B cell (primary cell): Measurements from ENCODE around the gene PAK4. TPM values are rescaled to one million over a fixed set of nuclear protein-coding genes. Genes with fewer than 3 reads are reported as not detected.

Experiments used
- ATAC-seq: fragments of 200-7000 bp; cut with Tn5 transposase; one replicate; pipeline ENCODE4 v1.10.0; 2021; ENCODE audit warnings: low read depth, mild to moderate bottlenecking, moderate number of reproducible peaks, moderate library complexity
- CTCF ChIA-PET: fragments of 350-600 bp; sonication (Branson Sonifier 250); formaldehyde crosslinking; loops from one replicate; lab custom pipeline; 2021; ENCODE audit warnings: antibody characterized with exemption, inconsistent platforms; lab: Charles Lee
- POLR2A ChIA-PET: fragments of 350-600 bp; sonication (Branson Sonifier 250); formaldehyde crosslinking; loops from one replicate; lab custom pipeline; 2021; ENCODE audit warnings: antibody characterized with exemption; lab: Charles Lee
- DNase-seq: peaks from one replicate; pipeline ENCODE4 v3.0.0; 2013
- H2AFZ ChIP-seq: 2 replicates; pipeline ENCODE4 v1.6.1; 2012; ENCODE audit warnings: mild to moderate bottlenecking, low read depth, low read length; ENCODE audit not compliant: insufficient read depth, poor library complexity, severe bottlenecking
- H3K27ac ChIP-seq, 2 donors: 1 replicate in 1 of 2; 2 replicates in 1 of 2; pipeline ENCODE4 v1.5.1; 2012 to 2013; ENCODE audit warnings: low read length in 2 of 2, mild to moderate bottlenecking in 2 of 2, moderate library complexity in 1 of 2
- H3K27me3 ChIP-seq, 4 experiments: fragments of 200-600 bp in 1 of 4; sonication (generic) in 1 of 4; replicated peaks in 1 of 4; 1 replicate in 2 of 4; 2 replicates in 2 of 4; pipeline versions ENCODE4 v1.6.1 to v1.7.0; 2013 to 2016; ENCODE audit warnings: low read length in 3 of 4, mild to moderate bottlenecking in 2 of 4, mixed read lengths in 1 of 4, moderate library complexity in 1 of 4; ENCODE audit not compliant: insufficient read depth in 4 of 4, control insufficient read depth in 3 of 4; ENCODE audit errors: control extremely low read depth in 1 of 4
- H3K36me3 ChIP-seq, 2 experiments: replicated peaks in 1 of 2; 1 replicate in 1 of 2; 2 replicates in 1 of 2; pipeline versions ENCODE4 v1.6.1 to v1.7.1; 2013; ENCODE audit warnings: low read length in 1 of 2; ENCODE audit not compliant: insufficient read depth in 2 of 2, control insufficient read depth in 1 of 2; ENCODE audit errors: control extremely low read depth in 1 of 2, extremely low read depth in 1 of 2
- H3K4me1 ChIP-seq, 2 donors: fragments of 200-600 bp in 1 of 2; sonication (generic) in 1 of 2; 1 replicate in 1 of 2; 2 replicates in 1 of 2; pipeline versions ENCODE4 v1.5.1 to v1.6.1; 2013 to 2017; ENCODE audit warnings: low read length in 2 of 2; ENCODE audit not compliant: control insufficient read depth in 2 of 2, insufficient read depth in 2 of 2
- H3K4me2 ChIP-seq: replicated peaks from 2 replicates; pipeline ENCODE3; 2012; ENCODE audit warnings: mild to moderate bottlenecking, low read depth, low read length; ENCODE audit not compliant: poor library complexity, severe bottlenecking
- H3K4me3 ChIP-seq, 5 experiments: fragments of 200-600 bp in 1 of 5; sonication (generic) in 1 of 5; 1 replicate in 3 of 5; 2 replicates in 2 of 5; pipeline versions ENCODE4 v1.5.1 to v1.7.0; 2011 to 2016; ENCODE audit warnings: low read length in 4 of 5, mild to moderate bottlenecking in 4 of 5, low read depth in 2 of 5, control low read depth in 1 of 5, moderate library complexity in 1 of 5; ENCODE audit not compliant: insufficient read depth in 1 of 5; ENCODE audit errors: control extremely low read depth in 1 of 5, extremely low read depth in 1 of 5
- H3K79me2 ChIP-seq: fragments of 200-600 bp; sonication (generic); one replicate; pipeline ENCODE4 v1.6.0; 2016; ENCODE audit warnings: low read length; ENCODE audit not compliant: control insufficient read depth, insufficient read depth
- H3K9ac ChIP-seq: fragments of 200-600 bp; sonication (generic); 2 replicates; pipeline ENCODE4 v1.6.1; 2017; ENCODE audit warnings: mild to moderate bottlenecking, low read length, moderate library complexity
- H3K9me3 ChIP-seq, 3 donors: one replicate each; pipeline versions ENCODE4 v1.6.1 to v1.7.1; 2013; ENCODE audit warnings: low read length in 2 of 3; ENCODE audit not compliant: control insufficient read depth in 2 of 3, insufficient read depth in 1 of 3; ENCODE audit errors: control extremely low read depth in 1 of 3
- H4K20me1 ChIP-seq: 2 replicates; pipeline ENCODE4 v1.6.0; 2012; ENCODE audit warnings: mild to moderate bottlenecking, low read length; ENCODE audit not compliant: insufficient read depth, control insufficient read depth, poor library complexity, severe bottlenecking
- H3K27ac Mint-ChIP-seq: one replicate; pipeline ENCODE4 v1.8.0; 2021; ENCODE audit warnings: mixed read lengths
- H3K27me3 Mint-ChIP-seq: one replicate; pipeline ENCODE4 v1.8.0; 2021; ENCODE audit warnings: mixed read lengths
- H3K4me1 Mint-ChIP-seq: one replicate; pipeline ENCODE4 v1.8.0; 2021; ENCODE audit warnings: mixed read lengths
- H3K4me3 Mint-ChIP-seq: one replicate; pipeline ENCODE4 v1.8.0; 2021; ENCODE audit warnings: mixed read lengths
- H3K9me3 Mint-ChIP-seq: one replicate; pipeline ENCODE4 v1.8.0; 2022; ENCODE audit warnings: mixed read lengths; ENCODE audit not compliant: insufficient read depth
- EZH2 ChIP-seq: IDR thresholded peaks from 2 replicates; pipeline ENCODE4 v1.6.1; 2012; ENCODE audit warnings: borderline replicate concordance, low read depth, mild to moderate bottlenecking, moderate library complexity, low read length; ENCODE audit not compliant: insufficient read depth, poor library complexity, severe bottlenecking
- WGBS: methylation state at CpG from one replicate; pipeline ENCODE4 v1.1.5; 2013; ENCODE audit warnings: missing lambda C conversion rate; ENCODE audit not compliant: insufficient coverage; 5-methylcytosine and 5-hydroxymethylcytosine counted together
- intact Hi-C: fragments of 100-400 bp; cut with micrococcal nuclease; formaldehyde crosslinking; loops from one replicate; pipeline ENCODE4 v1.10.0; 2022
- polyA plus RNA-seq: library from polyadenylated mRNA; depleted of rRNA; stranded (reverse); fragments of >200 nt; gene quantifications from 2 replicates; pipeline ENCODE4 v1.2.3, GENCODE V29; 2012
- total RNA-seq, 2 donors: library from RNA; stranded (reverse); fragments of 120-200 nt in 1 of 2; gene quantifications; 1 replicate in 1 of 2; 2 replicates in 1 of 2; pipeline versions ENCODE4 v1.2.3 to v1.2.4, GENCODE V29; 2013 to 2022
- TF ChIP-seq, protein P1 (sequence below): fragments of 200-600 bp; IDR thresholded peaks from one replicate; pipeline ENCODE4 v1.8.0; 2022; ENCODE audit warnings: antibody characterized with exemption, mild to moderate bottlenecking

Gene PAK4
- total and polyA plus RNA-seq, 2 donors (not counting 1 experiment from before 2014, with no cell fraction given): 12.0 to 23.3 TPM

DNA sequence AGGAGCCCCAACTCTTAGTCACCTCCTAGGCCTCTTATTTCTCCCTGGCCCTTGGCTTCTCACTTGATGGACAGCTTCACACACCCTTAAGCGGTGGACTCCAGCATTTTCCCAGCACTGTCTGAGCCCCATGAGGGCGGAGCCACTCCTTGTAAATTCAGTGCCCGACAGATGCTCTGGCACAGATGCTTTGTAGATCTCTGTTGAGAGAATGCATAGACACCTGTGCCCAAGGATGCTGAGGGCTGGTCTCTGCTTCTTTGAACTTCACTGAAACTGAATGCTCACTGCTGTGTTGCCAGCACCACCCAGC, 75.2 kb downstream of the PAK4 start:
- CTCF ChIA-PET: no interaction called here
- no peak overlapping the region for H3K4me3 Mint-ChIP-seq
- 93% methylated on average over 3 of the region's 3 CpGs for WGBS

DNA sequence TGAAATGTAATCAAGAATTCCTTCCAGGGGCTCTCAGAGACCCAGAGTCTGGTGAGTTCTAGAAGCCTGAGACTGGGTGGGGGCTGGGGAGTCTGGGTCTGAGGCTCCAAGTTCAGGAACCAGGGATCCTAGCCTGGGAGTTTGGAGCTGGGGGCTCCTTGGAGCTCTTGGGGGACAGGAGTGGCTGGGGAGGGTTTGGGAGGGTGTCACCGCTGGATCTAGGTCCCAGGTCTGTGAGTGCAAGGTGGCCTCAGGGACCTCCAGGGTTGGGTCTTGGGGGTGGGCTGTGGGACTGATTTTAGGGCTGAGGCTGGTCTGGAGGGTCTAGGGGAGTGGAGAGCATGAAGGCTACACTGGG, 77.4 kb downstream of the PAK4 start:
- ChIA-PET CTCF (interaction anchor here (0.6 kb wide), 1 partner anchor 9 kb away, joined by 4 read pairs; no protein-coding TSS in a partner anchor), POLR2A (no interaction called here)
- no peaks in the 10 kb centered on the region for H3K4me1 Mint-ChIP-seq
- no peak overlapping the region for H3K27ac ChIP-seq
- no peaks in the 10 kb centered on the region for H3K9me3 Mint-ChIP-seq
- ATAC-seq (no peak), DNase-seq (no peak)
- no peak overlapping the region for H3K4me2 ChIP-seq
- H4K20me1 ChIP-seq: no peaks in the 10 kb centered on the region
- no peaks in the 10 kb centered on the region for H3K79me2 ChIP-seq
- H3K27me3 Mint-ChIP-seq: peaks cover 55% of the 10 kb centered on the region
- H2AFZ ChIP-seq: no peak overlapping the region
- TF ChIP-seq, protein P1, sequence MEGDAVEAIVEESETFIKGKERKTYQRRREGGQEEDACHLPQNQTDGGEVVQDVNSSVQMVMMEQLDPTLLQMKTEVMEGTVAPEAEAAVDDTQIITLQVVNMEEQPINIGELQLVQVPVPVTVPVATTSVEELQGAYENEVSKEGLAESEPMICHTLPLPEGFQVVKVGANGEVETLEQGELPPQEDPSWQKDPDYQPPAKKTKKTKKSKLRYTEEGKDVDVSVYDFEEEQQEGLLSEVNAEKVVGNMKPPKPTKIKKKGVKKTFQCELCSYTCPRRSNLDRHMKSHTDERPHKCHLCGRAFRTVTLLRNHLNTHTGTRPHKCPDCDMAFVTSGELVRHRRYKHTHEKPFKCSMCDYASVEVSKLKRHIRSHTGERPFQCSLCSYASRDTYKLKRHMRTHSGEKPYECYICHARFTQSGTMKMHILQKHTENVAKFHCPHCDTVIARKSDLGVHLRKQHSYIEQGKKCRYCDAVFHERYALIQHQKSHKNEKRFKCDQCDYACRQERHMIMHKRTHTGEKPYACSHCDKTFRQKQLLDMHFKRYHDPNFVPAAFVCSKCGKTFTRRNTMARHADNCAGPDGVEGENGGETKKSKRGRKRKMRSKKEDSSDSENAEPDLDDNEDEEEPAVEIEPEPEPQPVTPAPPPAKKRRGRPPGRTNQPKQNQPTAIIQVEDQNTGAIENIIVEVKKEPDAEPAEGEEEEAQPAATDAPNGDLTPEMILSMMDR: no peak
- no peak for TF ChIP-seq EZH2
- H3K4me3 ChIP-seq: no peak overlapping the region
- H3K36me3 ChIP-seq: no peaks in the 10 kb centered on the region
- H3K9me3 ChIP-seq: no peaks in the 10 kb centered on the region
- H3K27ac Mint-ChIP-seq: no peak overlapping the region
- H3K27me3 ChIP-seq: peaks cover 0 to 48% (median 14%) of the 10 kb centered on the region in 4 experiments
- 100% methylated on average over 1 of the region's 1 CpG for WGBS
- H3K4me3 Mint-ChIP-seq: no peak overlapping the region
- no peak overlapping the region for H3K9ac ChIP-seq
- no peaks in the 10 kb centered on the region for H3K4me1 ChIP-seq
- intact Hi-C loops: no loop called here

More for the DNA sequence above, 75.2 kb downstream of the PAK4 start:
- Mint-ChIP-seq H3K27me3 (peaks cover 68% of the 10 kb centered on the region), H3K4me1 (peaks cover 9% of the 10 kb centered on the region), H3K27ac (no peak overlapping the region), H3K9me3 (no peaks in the 10 kb centered on the region)
- DNase-seq: no peak
- Histone ChIP-seq H3K27me3 (peaks cover 0 to 67% (median 23%) of the 10 kb centered on the region in 4 experiments), H3K27ac (no peak overlapping the region), H3K4me3 (no peak overlapping the region), H3K4me2 (no peak overlapping the region), H3K4me1 (peaks cover 0 to 18% of the 10 kb centered on the region in 2 donors), H3K79me2 (no peaks in the 10 kb centered on the region), H2AFZ (no peak overlapping the region), H3K9me3 (no peaks in the 10 kb centered on the region), H3K9ac (no peak overlapping the region), H3K36me3 (no peaks in the 10 kb centered on the region), H4K20me1 (no peaks in the 10 kb centered on the region)
- no peak for TF ChIP-seq EZH2
- TF ChIP-seq, protein P1: no peak
- POLR2A ChIA-PET: no interaction called here
- intact Hi-C loops: no loop called here
- ATAC-seq: no peak
